K562 (cell line): ENCODE results near the gene IL13RA1. TPM values are rescaled to one million over a fixed set of nuclear protein-coding genes. Genes with fewer than 3 reads are reported as not detected.

Experiments used
- CTCFL ChIP-seq: IDR thresholded peaks from 2 replicates; pipeline ENCODE4 v1.6.1; 2011; ENCODE audit warnings: borderline replicate concordance, low read depth, mild to moderate bottlenecking, moderate library complexity, low read length; ENCODE audit not compliant: insufficient read depth, poor library complexity, severe bottlenecking
- E2F5 ChIP-seq: sonication (generic); formaldehyde crosslinking; IDR thresholded peaks from 2 replicates; pipeline ENCODE4 v1.8.0; 2022; ENCODE audit warnings: mild to moderate bottlenecking, missing genetic modification reagents
- GTF2A2 ChIP-seq: IDR thresholded peaks from 2 replicates; pipeline ENCODE4 v1.6.1; 2016; ENCODE audit warnings: mild to moderate bottlenecking, missing genetic modification characterization, missing compliant biosample characterization
- KLF10 ChIP-seq: fragments of 250-450 bp; sonication (Bioruptor Pico); IDR thresholded peaks from 2 replicates; pipeline ENCODE4 v1.6.1; 2021; ENCODE audit warnings: matching md5 sums
- MCM2 ChIP-seq: fragments of 450-650 bp; IDR thresholded peaks from 2 replicates; pipeline ENCODE4 v1.6.1; 2017; ENCODE audit warnings: low read depth, mild to moderate bottlenecking
- NEUROD1 ChIP-seq: fragments of 150-350 bp; IDR thresholded peaks from 2 replicates; pipeline ENCODE4 v1.6.1; 2014; ENCODE audit warnings: borderline replicate concordance, low read length, low read depth; ENCODE audit not compliant: partially characterized antibody
- NR2C1 ChIP-seq, 2 experiments: fragments of 450-650 bp; IDR thresholded peaks; 2 replicates each; pipeline ENCODE4 v1.6.1; 2017; ENCODE audit warnings: mild to moderate bottlenecking in 2 of 2, antibody characterized with exemption in 1 of 2, inconsistent platforms in 1 of 2, missing compliant biosample characterization in 1 of 2, missing genetic modification characterization in 1 of 2
- POLR2AphosphoS2 ChIP-seq: IDR thresholded peaks from 2 replicates; pipeline ENCODE4 v1.6.1; 2012; ENCODE audit warnings: low read length, improper control_type of control experiment
- POLR2G ChIP-seq: fragments of 200-400 bp; formaldehyde crosslinking; IDR thresholded peaks from 2 replicates; pipeline ENCODE4 v1.6.1; 2017; ENCODE audit warnings: low read depth, mild to moderate bottlenecking, antibody characterized with exemption, low read length, moderate library complexity
- RERE ChIP-seq: sonication (generic); formaldehyde crosslinking; IDR thresholded peaks from 2 replicates; pipeline ENCODE4 v1.8.0; 2023; ENCODE audit warnings: missing genetic modification reagents, mild to moderate bottlenecking, borderline replicate concordance
- SMAD1 ChIP-seq: fragments of 150-350 bp; IDR thresholded peaks from 2 replicates; pipeline ENCODE4 v1.6.1; 2014; ENCODE audit warnings: low read length, low read depth; ENCODE audit not compliant: partially characterized antibody
- SMARCA4 ChIP-seq: fragments of 450-650 bp; IDR thresholded peaks from 2 replicates; pipeline ENCODE4 v1.6.1; 2016
- SRSF9 ChIP-seq: fragments of 200-400 bp; formaldehyde crosslinking; IDR thresholded peaks from 2 replicates; pipeline ENCODE4 v1.6.1; 2017; ENCODE audit warnings: low read depth, low read length, borderline replicate concordance
- ZNF12 ChIP-seq: sonication (generic); formaldehyde crosslinking; IDR thresholded peaks from 2 replicates; pipeline ENCODE4 v1.4.0; 2020; ENCODE audit warnings: mild to moderate bottlenecking, missing genetic modification reagents
- ZNF668 ChIP-seq: fragments of 250-450 bp; sonication (Bioruptor Pico); IDR thresholded peaks from 2 replicates; pipeline ENCODE4 v1.8.0; 2022; ENCODE audit warnings: mild to moderate bottlenecking, inconsistent platforms
- polyA plus RNA-seq, 8 experiments: library from polyadenylated mRNA; depleted of rRNA in 4 of 8; stranded (reverse) in 5 of 8; unstranded in 3 of 8; fragments of >200 nt; fragmentation: Nextera tagmentation in 2 of 8; fragmentation: Illumina TruSeq in 1 of 8; extraction: Ambion mirVana in 2 of 8; extraction: Trizol in 1 of 8; gene quantifications; 2 replicates each; pipeline versions ENCODE4 v1.2.1 to v1.2.3, GENCODE V29; 2011 to 2014; ENCODE audit warnings: inconsistent platforms in 1 of 8, missing spikeins in 1 of 8
- total RNA-seq, 7 experiments: library from RNA; depleted of rRNA in 6 of 7; stranded (reverse); fragments of >200 nt in 6 of 7; fragmentation: Illumina TruSeq in 2 of 7; extraction: Trizol in 2 of 7; gene quantifications; 2 replicates each; pipeline versions ENCODE4 v1.2.1 to v1.2.3, GENCODE V29; 2011 to 2021; ENCODE audit warnings: low replicate concordance in 1 of 7
- TF ChIP-seq, protein P1 (sequence below), 2 experiments: IDR thresholded peaks; 2 replicates each; pipeline ENCODE4 v1.6.1; 2012; ENCODE audit warnings: improper control_type of control experiment in 2 of 2, low read depth in 2 of 2, low read length in 2 of 2, borderline replicate concordance in 1 of 2

The IL13RA1 gene
- total and polyA plus RNA-seq, 9 of the 15 experiments (the other 6 are each of a cell fraction or from before 2014, with no cell fraction given): 2.9 to 22.9 (median 12.2) TPM

GRCh38 chrX:118726887-118727685, at the start of gene IL13RA1 (continued):
- no peak for TF ChIP-seq NEUROD1
- no peak for TF ChIP-seq E2F5 (CRISPR knock-in tag)
- no peak for TF ChIP-seq SMARCA4
- TF ChIP-seq CTCFL: no peak
- no peak for TF ChIP-seq GTF2A2
- TF ChIP-seq RERE (CRISPR knock-in tag): no peak
- TF ChIP-seq ZNF668: no peak
- TF ChIP-seq SMAD1: no peak
- peak; percentile 90 for TF ChIP-seq POLR2G
- no peak for TF ChIP-seq ZNF12 (CRISPR knock-in tag)
- no peak for TF ChIP-seq SRSF9
- TF ChIP-seq, protein P1, sequence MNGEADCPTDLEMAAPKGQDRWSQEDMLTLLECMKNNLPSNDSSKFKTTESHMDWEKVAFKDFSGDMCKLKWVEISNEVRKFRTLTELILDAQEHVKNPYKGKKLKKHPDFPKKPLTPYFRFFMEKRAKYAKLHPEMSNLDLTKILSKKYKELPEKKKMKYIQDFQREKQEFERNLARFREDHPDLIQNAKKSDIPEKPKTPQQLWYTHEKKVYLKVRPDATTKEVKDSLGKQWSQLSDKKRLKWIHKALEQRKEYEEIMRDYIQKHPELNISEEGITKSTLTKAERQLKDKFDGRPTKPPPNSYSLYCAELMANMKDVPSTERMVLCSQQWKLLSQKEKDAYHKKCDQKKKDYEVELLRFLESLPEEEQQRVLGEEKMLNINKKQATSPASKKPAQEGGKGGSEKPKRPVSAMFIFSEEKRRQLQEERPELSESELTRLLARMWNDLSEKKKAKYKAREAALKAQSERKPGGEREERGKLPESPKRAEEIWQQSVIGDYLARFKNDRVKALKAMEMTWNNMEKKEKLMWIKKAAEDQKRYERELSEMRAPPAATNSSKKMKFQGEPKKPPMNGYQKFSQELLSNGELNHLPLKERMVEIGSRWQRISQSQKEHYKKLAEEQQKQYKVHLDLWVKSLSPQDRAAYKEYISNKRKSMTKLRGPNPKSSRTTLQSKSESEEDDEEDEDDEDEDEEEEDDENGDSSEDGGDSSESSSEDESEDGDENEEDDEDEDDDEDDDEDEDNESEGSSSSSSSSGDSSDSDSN (IDR thresholded peaks at IDR 0.05; ENCODE audit: borderline replicate concordance in 1 of 2, low read depth in 2 of 2, low read length in 2 of 2): peak in 1 of 2 experiments; percentile 69; a peak in 1 of 4 replicates
- TF ChIP-seq KLF10 (CRISPR knock-in tag): no peak
- TF ChIP-seq POLR2AphosphoS2: no peak
- TF ChIP-seq NR2C1 (IDR thresholded peaks at IDR 0.05): no peak
- no peak for TF ChIP-seq NR2C1 (tag; IDR thresholded peaks at IDR 0.05)
- no peak for TF ChIP-seq MCM2
